Measurements from ENCODE around the gene SORCS1. TPM values are rescaled to one million over a fixed set of nuclear protein-coding genes. Genes with fewer than 3 reads are reported as not detected.

The SORCS1 gene
- polyA plus RNA-seq, 1 donor (not counting 4 experiments of a cell fraction or from before 2014, with no cell fraction given), result not detected

GRCh38 chr10:106972381-106972780 lies 192.1 kb downstream of the SORCS1 start:
- no peak overlapping the region for H3K4me3 ChIP-seq (ENCODE audit: control insufficient read depth in 2 of 3, extremely low read depth in 1 of 3, insufficient read depth in 2 of 3, low read depth in 1 of 3, low read length in 3 of 3)
- H3K9me1 ChIP-seq (ENCODE audit: control insufficient read depth, extremely low read depth, insufficient read depth, low read length), result no peaks in the 10 kb centered on the region
- no peaks in the 10 kb centered on the region for H3K9me3 ChIP-seq (ENCODE audit: control insufficient read depth, low read depth, low read length)
- H3K4me2 ChIP-seq (ENCODE audit: control insufficient read depth, extremely low read depth, insufficient read depth, low read depth, low read length), result no peak overlapping the region
- DNase-seq (ENCODE audit: low read depth, low spot score) (no peak), FAIRE-seq (no peak)
- no peak overlapping the region for H3K27ac ChIP-seq (ENCODE audit: control insufficient read depth, insufficient read depth, low read length)
- TF ChIP-seq CTCF (optimal IDR thresholded peaks at IDR 0.05 in 1 of 3, IDR thresholded peaks at IDR 0.05 in 1 of 3, conservative IDR thresholded peaks at IDR 0.05 in 1 of 3; ENCODE audit: extremely low read depth in 1 of 3, insufficient read depth in 2 of 3, low read length in 3 of 3), result no peak
- no peak for TF ChIP-seq EZH2 (IDR thresholded peaks at IDR 0.05; ENCODE audit: low read length)
- no peaks in the 10 kb centered on the region for H3K36me3 ChIP-seq (ENCODE audit: control insufficient read depth in 2 of 2, extremely low read depth in 1 of 2, insufficient read depth in 2 of 2, low read length in 2 of 2)
- H3K4me1 ChIP-seq (ENCODE audit: control insufficient read depth, extremely low read depth, insufficient read depth, low read length), result no peaks in the 10 kb centered on the region
- no peaks in the 10 kb centered on the region for H4K20me1 ChIP-seq (ENCODE audit: control insufficient read depth, extremely low read depth, insufficient read depth, low read length)
- H2AFZ ChIP-seq (ENCODE audit: control insufficient read depth, low read length), result no peak overlapping the region
- no peak overlapping the region for H3K9ac ChIP-seq (ENCODE audit: control insufficient read depth, extremely low read depth, insufficient read depth, low read length)
- no peaks in the 10 kb centered on the region for H3K27me3 ChIP-seq (ENCODE audit: control insufficient read depth, extremely low read depth, insufficient read depth, low read length)
- no peaks in the 10 kb centered on the region for H3K79me2 ChIP-seq (ENCODE audit: control insufficient read depth, insufficient read depth, low read length)
- dilution Hi-C loops (cut with MboI; ENCODE audit: extremely low pct_ligation_motif_present, low sequenced_read_pairs), result no loop called here

GRCh38 chr10:106971411-106971831 lies 193.1 kb downstream of the SORCS1 start:
- Histone ChIP-seq H4K20me1 (ENCODE audit: control insufficient read depth, extremely low read depth, insufficient read depth, low read length) (no peaks in the 10 kb centered on the region), H3K4me3 (ENCODE audit: control insufficient read depth in 2 of 3, extremely low read depth in 1 of 3, insufficient read depth in 2 of 3, low read depth in 1 of 3, low read length in 3 of 3) (no peak overlapping the region), H3K9me3 (ENCODE audit: control insufficient read depth, low read depth, low read length) (no peaks in the 10 kb centered on the region), H3K4me1 (ENCODE audit: control insufficient read depth, extremely low read depth, insufficient read depth, low read length) (no peaks in the 10 kb centered on the region), H3K27me3 (ENCODE audit: control insufficient read depth, extremely low read depth, insufficient read depth, low read length) (no peaks in the 10 kb centered on the region), H3K4me2 (ENCODE audit: control insufficient read depth, extremely low read depth, insufficient read depth, low read depth, low read length) (no peak overlapping the region), H3K36me3 (ENCODE audit: control insufficient read depth in 2 of 2, extremely low read depth in 1 of 2, insufficient read depth in 2 of 2, low read length in 2 of 2) (no peaks in the 10 kb centered on the region), H3K27ac (ENCODE audit: control insufficient read depth, insufficient read depth, low read length) (no peak overlapping the region), H3K79me2 (ENCODE audit: control insufficient read depth, insufficient read depth, low read length) (no peaks in the 10 kb centered on the region), H2AFZ (ENCODE audit: control insufficient read depth, low read length) (no peak overlapping the region), H3K9ac (ENCODE audit: control insufficient read depth, extremely low read depth, insufficient read depth, low read length) (no peak overlapping the region), H3K9me1 (ENCODE audit: control insufficient read depth, extremely low read depth, insufficient read depth, low read length) (no peaks in the 10 kb centered on the region)
- dilution Hi-C loops (cut with MboI; ENCODE audit: extremely low pct_ligation_motif_present, low sequenced_read_pairs), result no loop called here
- FAIRE-seq (no peak), DNase-seq (ENCODE audit: low read depth, low spot score) (no peak)
- TF ChIP-seq CTCF (optimal IDR thresholded peaks at IDR 0.05 in 1 of 3, IDR thresholded peaks at IDR 0.05 in 1 of 3, conservative IDR thresholded peaks at IDR 0.05 in 1 of 3; ENCODE audit: extremely low read depth in 1 of 3, insufficient read depth in 2 of 3, low read length in 3 of 3) (no peak), EZH2 (IDR thresholded peaks at IDR 0.05; ENCODE audit: low read length) (no peak)

Data from keratinocyte (primary cell).